Subcutaneous adipose tissue (tissue), 4 donors: ENCODE measurements around the gene SSBP3. TPM values are rescaled to one million over a fixed set of nuclear protein-coding genes. Genes with fewer than 3 reads are reported as not detected.

Source experiments
- total RNA-seq, 4 donors: library from RNA; depleted of rRNA; stranded (reverse); fragments of >200 nt; gene quantifications; one replicate each; pipeline ENCODE4 v1.1.0, GENCODE V29; 2016
- TF ChIP-seq, protein P1 (sequence below): fragments of 450-650 bp; IDR thresholded peaks from one replicate; pipeline ENCODE4 v1.5.1; 2016; ENCODE audit warnings: low read depth, mild to moderate bottlenecking, control low read depth, antibody characterized with exemption, moderate library complexity

SSBP3 gene
- total RNA-seq, 4 donors from 2014 or later, result 19.7 to 28.1 (median 25.1) TPM

DNA sequence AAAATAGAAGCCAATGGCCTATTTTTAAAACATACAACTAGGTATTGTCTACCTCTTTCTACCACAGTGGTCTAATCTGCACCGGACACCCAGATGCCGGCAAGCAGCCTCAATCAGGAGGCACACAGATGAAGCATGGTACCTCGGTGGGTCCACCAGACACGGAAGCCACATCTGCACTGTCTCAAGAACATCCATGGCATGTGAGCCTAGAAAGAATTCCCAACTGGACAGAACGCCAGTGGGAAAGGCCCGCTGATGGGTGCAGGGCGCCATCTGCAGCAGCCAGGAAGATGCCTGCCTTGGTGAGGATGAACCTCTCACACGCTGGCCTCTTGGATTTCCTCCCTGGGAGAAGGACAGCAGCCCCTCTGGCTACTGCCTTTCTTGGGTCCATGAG is 126.7 kb downstream of the SSBP3 start:
- TF ChIP-seq, protein P1, sequence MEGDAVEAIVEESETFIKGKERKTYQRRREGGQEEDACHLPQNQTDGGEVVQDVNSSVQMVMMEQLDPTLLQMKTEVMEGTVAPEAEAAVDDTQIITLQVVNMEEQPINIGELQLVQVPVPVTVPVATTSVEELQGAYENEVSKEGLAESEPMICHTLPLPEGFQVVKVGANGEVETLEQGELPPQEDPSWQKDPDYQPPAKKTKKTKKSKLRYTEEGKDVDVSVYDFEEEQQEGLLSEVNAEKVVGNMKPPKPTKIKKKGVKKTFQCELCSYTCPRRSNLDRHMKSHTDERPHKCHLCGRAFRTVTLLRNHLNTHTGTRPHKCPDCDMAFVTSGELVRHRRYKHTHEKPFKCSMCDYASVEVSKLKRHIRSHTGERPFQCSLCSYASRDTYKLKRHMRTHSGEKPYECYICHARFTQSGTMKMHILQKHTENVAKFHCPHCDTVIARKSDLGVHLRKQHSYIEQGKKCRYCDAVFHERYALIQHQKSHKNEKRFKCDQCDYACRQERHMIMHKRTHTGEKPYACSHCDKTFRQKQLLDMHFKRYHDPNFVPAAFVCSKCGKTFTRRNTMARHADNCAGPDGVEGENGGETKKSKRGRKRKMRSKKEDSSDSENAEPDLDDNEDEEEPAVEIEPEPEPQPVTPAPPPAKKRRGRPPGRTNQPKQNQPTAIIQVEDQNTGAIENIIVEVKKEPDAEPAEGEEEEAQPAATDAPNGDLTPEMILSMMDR, result no peak

- TF ChIP-seq, protein P1, result no peak
Observed at GRCh38 chr1:54278941-54279422, 127.2 kb downstream of the SSBP3 start.

DNA sequence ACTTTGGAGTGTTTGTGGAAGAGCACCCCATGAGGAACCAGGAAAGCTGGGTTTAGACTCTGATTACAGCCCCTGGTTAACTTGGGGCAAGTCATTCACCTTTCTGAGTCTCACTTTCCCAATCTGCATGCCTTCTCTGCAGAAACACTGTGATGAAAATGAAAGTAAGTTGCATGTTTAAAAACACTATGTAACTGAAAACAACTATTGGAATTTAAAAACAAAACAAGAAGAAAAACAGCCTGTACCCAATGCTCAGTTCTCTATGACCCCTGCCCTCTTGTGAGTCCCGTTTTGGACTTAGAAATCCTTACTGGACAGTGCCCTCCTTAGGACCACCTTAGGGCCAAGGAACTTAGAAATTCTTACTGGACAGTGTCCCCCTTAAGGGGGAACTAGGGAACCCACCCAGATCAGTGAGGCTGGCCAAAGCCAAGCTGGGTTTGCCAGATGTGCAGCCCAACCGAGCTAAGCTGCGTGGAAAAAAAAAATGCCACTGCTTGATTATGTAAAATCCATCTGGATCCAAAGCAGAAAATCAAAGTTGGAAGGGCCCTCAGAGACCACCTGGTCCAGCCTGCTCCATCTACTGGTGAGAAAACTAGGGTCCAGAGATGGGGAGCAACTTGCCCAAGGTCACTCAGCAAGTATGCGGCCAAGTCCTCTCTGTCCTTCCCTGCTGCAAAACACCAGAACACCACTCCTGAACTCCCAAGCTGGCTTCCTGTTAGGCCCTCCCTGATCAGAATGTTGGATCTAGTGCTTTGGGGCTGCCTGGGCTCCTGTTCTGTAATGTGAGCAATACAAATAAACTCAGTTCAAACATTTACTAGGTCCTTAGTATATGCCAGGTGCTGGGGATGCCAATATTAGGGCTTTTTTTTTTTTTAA is 128.5 kb downstream of the SSBP3 start:
- TF ChIP-seq, protein P1, result no peak

GRCh38 chr1:54276617-54277450 is 129.4 kb downstream of the SSBP3 start:
- TF ChIP-seq, protein P1, result no peak

- TF ChIP-seq, protein P1, result no peak
Observed at GRCh38 chr1:54275349-54275748, 130.8 kb downstream of the SSBP3 start.

DNA sequence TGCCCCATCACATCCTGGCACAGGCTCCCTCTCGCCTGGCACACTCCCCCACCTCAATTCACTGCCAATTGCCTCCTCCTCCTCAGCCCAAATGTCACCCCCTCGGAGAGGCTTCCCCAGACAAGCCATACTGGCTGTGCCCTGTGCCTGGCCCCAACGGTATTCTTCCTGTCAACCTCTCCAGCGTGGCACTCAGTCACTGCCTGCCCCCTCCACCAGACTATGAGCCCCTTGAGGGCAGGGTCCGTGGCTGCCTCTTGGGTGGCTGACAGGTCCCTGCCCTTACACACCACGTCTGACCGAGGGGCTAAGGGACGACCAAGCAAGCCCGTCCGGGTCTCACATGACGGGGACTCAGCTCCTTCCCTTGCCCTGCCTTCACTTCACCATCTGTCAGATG is 131.3 kb downstream of the SSBP3 start:
- TF ChIP-seq, protein P1, result no peak

DNA sequence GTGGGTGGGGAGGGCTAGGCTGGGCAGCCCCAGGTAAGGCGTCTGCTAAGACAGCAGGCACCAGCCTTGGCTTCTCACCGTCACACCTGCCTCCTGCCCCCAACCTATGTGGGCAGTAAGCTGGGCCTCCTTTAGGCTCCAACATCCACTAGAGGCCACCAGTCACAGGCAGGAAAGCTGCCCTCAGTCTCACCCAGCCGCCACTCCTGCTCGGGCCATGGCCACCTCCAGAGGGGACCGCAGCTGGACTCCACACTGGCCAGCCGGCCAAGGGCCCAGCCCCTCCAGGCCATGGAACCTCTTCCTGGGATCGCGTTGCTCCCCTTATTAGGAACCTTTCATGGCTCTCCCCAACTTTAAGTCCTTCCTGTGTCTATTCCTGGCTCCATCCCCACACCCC is 131.7 kb downstream of the SSBP3 start:
- TF ChIP-seq, protein P1, result no peak
